HL-60 (cell line): Measurements from ENCODE around the gene KCNJ14.

ENCODE experiments used
- DNase-seq, 2 experiments: peaks; one replicate each; pipeline ENCODE4 v3.0.0-alpha.2; 2010 to 2020; ENCODE audit warnings: low read depth in 1 of 2, low spot score in 1 of 2
- H3K27ac ChIP-seq: fragments of 250-450 bp; sonication (Bioruptor Pico); replicated peaks from 2 replicates; pipeline ENCODE4 v1.5.1; 2020; ENCODE audit warnings: mild to moderate bottlenecking, moderate library complexity
- H3K27me3 ChIP-seq: fragments of 250-450 bp; sonication (Bioruptor Pico); 2 replicates; pipeline ENCODE4 v1.5.1; 2021; ENCODE audit warnings: mild to moderate bottlenecking, moderate library complexity; ENCODE audit not compliant: insufficient read depth, poor library complexity, severe bottlenecking
- H3K4me3 ChIP-seq: replicated peaks from 2 replicates; pipeline ENCODE4 v1.5.1; 2011; ENCODE audit warnings: mild to moderate bottlenecking, control low read depth, low read length; ENCODE audit not compliant: insufficient read depth
- GABPA ChIP-seq: IDR thresholded peaks from 2 replicates; pipeline ENCODE4 v1.6.1; 2012; ENCODE audit warnings: low read depth
- POLR2AphosphoS5 ChIP-seq: IDR thresholded peaks from 2 replicates; pipeline ENCODE4 v1.6.1; 2012; ENCODE audit warnings: low read depth
- SPI1 ChIP-seq: IDR thresholded peaks from 2 replicates; pipeline ENCODE4 v1.6.1; 2012; ENCODE audit warnings: low read depth, mild to moderate bottlenecking, borderline replicate concordance
- TF ChIP-seq, protein P1 (sequence below): IDR thresholded peaks from 2 replicates; pipeline ENCODE4 v1.6.1; 2012; ENCODE audit warnings: low read depth; ENCODE audit not compliant: insufficient replicate concordance
- TF ChIP-seq, protein P2 (sequence below): IDR thresholded peaks from one replicate; pipeline ENCODE4 v1.5.1; 2011; ENCODE audit warnings: low read length, control low read depth, inconsistent platforms; ENCODE audit not compliant: insufficient read depth

KCNJ14 gene

DNA sequence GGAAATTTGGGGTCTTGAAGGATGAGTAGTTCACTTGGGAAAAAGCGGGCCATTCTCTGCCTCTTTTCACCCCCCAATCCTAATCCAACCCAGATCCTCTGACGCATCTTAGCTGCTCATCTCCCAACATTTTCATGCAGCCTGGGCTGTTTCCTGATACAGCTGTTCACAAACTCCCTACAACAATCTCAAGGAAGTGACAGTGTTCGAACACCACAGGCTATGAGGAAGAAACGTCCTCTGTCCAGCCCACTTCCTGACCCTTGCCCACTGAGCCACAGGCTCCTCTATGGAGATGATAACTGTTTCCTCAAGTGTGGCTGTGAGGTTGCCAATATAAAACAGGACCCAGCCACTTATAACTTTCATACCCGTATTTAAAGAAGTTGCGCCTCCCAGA, 40.0 kb downstream of the KCNJ14 start:
- Histone ChIP-seq H3K27ac (no peak overlapping the region), H3K4me3 (no peak overlapping the region), H3K27me3 (peaks cover 52% of the 10 kb centered on the region)
- no peak for TF ChIP-seq GABPA
- TF ChIP-seq SPI1, result no peak
- TF ChIP-seq, protein P1, sequence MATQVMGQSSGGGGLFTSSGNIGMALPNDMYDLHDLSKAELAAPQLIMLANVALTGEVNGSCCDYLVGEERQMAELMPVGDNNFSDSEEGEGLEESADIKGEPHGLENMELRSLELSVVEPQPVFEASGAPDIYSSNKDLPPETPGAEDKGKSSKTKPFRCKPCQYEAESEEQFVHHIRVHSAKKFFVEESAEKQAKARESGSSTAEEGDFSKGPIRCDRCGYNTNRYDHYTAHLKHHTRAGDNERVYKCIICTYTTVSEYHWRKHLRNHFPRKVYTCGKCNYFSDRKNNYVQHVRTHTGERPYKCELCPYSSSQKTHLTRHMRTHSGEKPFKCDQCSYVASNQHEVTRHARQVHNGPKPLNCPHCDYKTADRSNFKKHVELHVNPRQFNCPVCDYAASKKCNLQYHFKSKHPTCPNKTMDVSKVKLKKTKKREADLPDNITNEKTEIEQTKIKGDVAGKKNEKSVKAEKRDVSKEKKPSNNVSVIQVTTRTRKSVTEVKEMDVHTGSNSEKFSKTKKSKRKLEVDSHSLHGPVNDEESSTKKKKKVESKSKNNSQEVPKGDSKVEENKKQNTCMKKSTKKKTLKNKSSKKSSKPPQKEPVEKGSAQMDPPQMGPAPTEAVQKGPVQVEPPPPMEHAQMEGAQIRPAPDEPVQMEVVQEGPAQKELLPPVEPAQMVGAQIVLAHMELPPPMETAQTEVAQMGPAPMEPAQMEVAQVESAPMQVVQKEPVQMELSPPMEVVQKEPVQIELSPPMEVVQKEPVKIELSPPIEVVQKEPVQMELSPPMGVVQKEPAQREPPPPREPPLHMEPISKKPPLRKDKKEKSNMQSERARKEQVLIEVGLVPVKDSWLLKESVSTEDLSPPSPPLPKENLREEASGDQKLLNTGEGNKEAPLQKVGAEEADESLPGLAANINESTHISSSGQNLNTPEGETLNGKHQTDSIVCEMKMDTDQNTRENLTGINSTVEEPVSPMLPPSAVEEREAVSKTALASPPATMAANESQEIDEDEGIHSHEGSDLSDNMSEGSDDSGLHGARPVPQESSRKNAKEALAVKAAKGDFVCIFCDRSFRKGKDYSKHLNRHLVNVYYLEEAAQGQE, result no peak
- TF ChIP-seq POLR2AphosphoS5, result no peak
- TF ChIP-seq, protein P2, sequence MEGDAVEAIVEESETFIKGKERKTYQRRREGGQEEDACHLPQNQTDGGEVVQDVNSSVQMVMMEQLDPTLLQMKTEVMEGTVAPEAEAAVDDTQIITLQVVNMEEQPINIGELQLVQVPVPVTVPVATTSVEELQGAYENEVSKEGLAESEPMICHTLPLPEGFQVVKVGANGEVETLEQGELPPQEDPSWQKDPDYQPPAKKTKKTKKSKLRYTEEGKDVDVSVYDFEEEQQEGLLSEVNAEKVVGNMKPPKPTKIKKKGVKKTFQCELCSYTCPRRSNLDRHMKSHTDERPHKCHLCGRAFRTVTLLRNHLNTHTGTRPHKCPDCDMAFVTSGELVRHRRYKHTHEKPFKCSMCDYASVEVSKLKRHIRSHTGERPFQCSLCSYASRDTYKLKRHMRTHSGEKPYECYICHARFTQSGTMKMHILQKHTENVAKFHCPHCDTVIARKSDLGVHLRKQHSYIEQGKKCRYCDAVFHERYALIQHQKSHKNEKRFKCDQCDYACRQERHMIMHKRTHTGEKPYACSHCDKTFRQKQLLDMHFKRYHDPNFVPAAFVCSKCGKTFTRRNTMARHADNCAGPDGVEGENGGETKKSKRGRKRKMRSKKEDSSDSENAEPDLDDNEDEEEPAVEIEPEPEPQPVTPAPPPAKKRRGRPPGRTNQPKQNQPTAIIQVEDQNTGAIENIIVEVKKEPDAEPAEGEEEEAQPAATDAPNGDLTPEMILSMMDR, result no peak
- peak in 1 of 2 experiments; percentile 21 for DNase-seq

DNA sequence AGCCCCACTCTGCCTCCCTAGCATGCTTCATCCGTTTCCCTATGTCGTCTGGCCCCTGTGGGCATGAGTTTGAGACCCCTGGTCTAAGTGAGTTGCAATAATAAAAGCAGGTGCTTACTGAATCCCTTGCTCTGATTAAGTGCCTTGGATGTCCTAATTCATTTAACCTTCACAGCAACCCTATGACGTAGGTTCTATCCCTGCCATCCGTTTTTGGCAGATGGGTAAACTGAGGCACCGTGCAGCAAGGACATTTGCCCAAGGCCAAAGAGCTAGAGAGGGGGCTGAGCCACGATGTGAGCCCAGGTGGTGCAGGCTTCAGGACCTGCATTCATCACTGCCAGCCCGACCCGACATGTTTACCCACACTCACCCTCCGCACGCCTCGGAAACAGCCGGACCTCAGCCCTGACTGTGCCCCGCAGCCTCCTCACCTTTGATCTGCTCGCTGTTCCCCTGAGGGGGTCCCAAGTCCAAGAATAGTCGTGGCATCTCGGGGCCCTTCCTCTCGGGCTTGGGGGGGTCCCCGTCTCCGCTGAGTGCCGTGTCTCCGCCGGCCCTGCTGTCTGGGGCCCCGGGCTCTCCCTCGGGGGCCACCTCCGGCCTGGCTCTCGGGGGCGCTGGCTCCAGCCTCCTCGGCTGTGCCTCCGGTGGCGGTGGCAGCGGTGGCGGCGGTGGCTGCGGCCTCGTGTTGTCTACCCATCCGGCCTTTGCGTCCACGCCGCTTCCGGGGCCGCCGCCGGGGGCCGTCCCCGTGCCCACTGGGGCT, 41.8 kb downstream of the KCNJ14 start:
- no peak for DNase-seq
- Histone ChIP-seq H3K27ac (no peak overlapping the region), H3K4me3 (no peak overlapping the region), H3K27me3 (peaks cover 45% of the 10 kb centered on the region)
- TF ChIP-seq, protein P1, result no peak
- TF ChIP-seq SPI1 (no peak), POLR2AphosphoS5 (no peak), GABPA (no peak)
- TF ChIP-seq, protein P2, result no peak

DNA sequence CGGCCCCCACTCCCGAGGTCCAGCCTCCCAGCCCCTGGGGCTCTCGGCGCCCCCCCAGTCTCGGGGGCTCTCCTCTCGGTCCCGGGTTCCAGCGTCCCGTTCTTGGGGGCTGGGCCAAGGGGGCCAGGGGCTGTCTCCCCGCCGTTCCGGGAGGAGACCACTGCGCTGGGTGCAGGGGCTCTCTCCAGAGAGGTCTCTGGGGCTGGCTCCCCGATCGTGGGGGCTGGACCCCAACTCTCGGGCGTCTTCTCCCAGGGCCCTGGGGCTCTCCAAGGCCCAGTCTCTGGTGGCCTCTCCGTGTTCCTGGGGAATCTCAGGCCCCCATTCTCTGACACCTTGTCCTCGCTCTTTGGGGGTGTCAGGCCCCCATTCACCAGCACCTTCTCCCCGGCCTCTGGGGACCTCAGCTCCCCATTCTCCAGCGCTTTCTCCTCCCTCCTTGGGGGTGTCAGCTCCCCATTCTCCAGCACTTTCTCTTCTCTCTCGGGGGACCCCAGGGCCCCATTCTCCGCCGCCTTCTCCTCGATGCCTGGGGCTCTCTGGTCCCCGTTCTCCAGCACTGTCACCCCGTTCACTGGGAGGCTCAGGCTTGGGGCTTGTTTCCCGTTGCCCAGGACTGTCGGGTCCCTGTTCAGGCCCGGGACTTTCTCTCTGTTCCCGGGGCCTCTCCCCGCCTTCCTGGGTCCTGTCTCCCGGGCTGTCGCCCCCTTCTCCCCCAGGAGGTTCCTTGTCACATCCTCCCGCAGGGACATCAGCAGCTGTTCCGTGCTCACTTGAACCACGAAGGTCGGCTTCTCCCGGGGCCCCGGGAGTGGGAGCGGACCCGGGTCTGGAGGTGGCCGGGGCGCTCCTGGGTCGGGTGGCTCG, 42.6 kb downstream of the KCNJ14 start:
- Histone ChIP-seq H3K4me3 (no peak overlapping the region), H3K27ac (no peak overlapping the region), H3K27me3 (peaks cover 41% of the 10 kb centered on the region)
- no peak for DNase-seq
- TF ChIP-seq SPI1 (no peak), POLR2AphosphoS5 (no peak), GABPA (no peak)
- TF ChIP-seq, protein P1, result no peak
- TF ChIP-seq, protein P2, result no peak
